ENCODE measurements around the gene SLC2A3.

SLC2A3 gene

DNA sequence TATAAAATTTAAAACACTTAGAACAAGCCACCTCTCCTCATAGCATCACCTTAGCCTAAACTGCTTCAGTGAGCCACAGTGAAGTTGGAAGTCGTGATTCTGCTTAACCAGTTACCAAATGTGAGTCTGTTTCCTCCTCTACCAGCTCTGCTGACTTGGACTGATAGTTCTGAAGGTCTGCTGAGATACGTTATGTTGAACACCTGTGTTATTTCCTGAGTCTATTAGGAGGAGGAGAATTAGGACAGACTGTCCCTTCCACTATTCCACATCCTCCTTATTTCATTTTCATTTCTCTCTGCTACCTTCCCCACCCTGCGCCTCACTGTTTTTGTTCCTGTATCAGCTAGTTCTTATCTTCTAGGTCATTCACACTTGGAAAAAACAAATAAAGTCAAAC lies 65.7 kb downstream of the SLC2A3 start:
- no peak for FAIRE-seq

More for the DNA sequence above, 65.7 kb downstream of the SLC2A3 start:
- no peak for TF ChIP-seq POLR2A (IDR thresholded peaks at IDR 0.05; ENCODE audit: low read depth, low read length)
- no peak for DNase-seq (ENCODE audit: insufficient read length, low spot score)
